Panc1 (cell line): ENCODE data around the gene ASPHD1.

Source experiments
- CTCF ChIP-seq: fragments of 450-650 bp; IDR thresholded peaks from 2 replicates; pipeline ENCODE4 v1.5.1; 2017; ENCODE audit warnings: mild to moderate bottlenecking
- POLR2AphosphoS5 ChIP-seq: IDR thresholded peaks from 2 replicates; pipeline ENCODE4 v1.6.1; 2012; ENCODE audit warnings: mild to moderate bottlenecking, low read depth, low read length, moderate library complexity
- REST ChIP-seq, 2 experiments: IDR thresholded peaks; 2 replicates each; pipeline ENCODE4 v1.6.1; 2011 to 2012; ENCODE audit warnings: low read depth in 2 of 2, control low read depth in 1 of 2, low read length in 1 of 2, mild to moderate bottlenecking in 1 of 2, moderate library complexity in 1 of 2; ENCODE audit not compliant: insufficient read depth in 1 of 2

- no peak for TF ChIP-seq POLR2AphosphoS5
- TF ChIP-seq CTCF = no peak
- TF ChIP-seq REST (IDR thresholded peaks at IDR 0.05; ENCODE audit: insufficient read depth in 1 of 2, low read depth in 2 of 2, low read length in 1 of 2) = no peak
Observed at GRCh38 chr16:29850998-29851397, 49.3 kb upstream of the ASPHD1 start.
